ENCODE data around the gene MPPE1. TPM values are rescaled to one million over a fixed set of nuclear protein-coding genes. Genes with fewer than 3 reads are reported as not detected.

Gene MPPE1
- total and polyA plus RNA-seq, 9 of the 15 experiments (the other 6 are each of a cell fraction or from before 2014, with no cell fraction given): 10.7 to 19.5 (median 13.3) TPM

DNA sequence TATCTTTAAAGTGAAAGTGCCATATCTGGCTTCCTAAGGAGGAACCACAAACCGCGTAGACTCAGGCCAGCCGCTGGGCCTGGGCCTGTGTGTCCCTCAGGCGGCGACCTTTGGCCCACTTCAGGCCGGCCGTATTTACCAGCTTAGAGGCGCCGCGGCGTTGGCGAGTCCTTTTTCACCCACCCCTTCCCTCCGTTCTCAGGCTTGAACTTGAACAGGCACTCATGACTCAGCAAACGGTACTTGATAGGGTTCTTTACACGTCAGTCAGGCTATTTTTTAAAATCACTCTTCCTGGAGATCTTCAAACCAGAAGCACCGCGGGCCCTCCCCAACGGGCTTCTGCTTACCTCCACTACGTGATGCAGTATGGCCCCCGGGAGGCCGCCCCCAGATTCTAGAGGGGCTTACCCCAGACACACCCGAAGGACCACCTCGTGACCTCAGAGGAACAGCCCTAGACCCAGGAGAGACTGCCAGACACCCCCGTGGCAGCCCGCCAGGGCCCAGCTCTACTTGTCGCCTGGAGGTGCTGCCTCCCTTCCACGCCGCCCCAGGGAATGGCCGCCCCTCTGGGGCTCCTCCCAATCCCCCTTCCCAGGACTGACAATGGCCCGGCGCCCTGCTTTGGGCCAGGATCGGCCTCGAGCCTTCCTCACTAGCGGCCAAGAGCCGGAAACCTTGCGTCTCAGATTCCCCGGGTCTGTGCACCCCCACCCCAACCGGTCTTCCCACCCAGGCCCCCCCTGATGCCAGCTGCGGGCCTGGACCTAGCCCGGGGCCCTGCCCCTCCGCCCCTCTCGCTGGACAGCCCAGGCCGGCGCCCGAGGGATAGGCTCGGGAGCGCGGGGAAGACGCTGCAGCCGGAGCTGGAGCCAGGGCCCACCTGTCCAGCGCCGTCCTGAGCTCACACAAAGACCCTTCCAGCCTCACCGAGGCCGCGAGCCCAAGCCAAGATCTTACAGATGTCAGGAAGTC is 39.4 kb upstream of the MPPE1 start (continued):
- TF ChIP-seq COPS2 (conservative IDR thresholded peaks at IDR 0.05): no peak
- TF ChIP-seq TCF3 (CRISPR knock-in tag; IDR thresholded peaks at IDR 0.05): peak; percentile 74
- no peak for TF ChIP-seq BCL6 (CRISPR knock-in tag; IDR thresholded peaks at IDR 0.05)
- peak; percentile 84 for TF ChIP-seq FOXM1 (IDR thresholded peaks at IDR 0.05; ENCODE audit: low read depth)
- TF ChIP-seq FOXM1 (CRISPR knock-in tag; IDR thresholded peaks at IDR 0.05; ENCODE audit: low read depth): no peak
- TF ChIP-seq, protein P1, sequence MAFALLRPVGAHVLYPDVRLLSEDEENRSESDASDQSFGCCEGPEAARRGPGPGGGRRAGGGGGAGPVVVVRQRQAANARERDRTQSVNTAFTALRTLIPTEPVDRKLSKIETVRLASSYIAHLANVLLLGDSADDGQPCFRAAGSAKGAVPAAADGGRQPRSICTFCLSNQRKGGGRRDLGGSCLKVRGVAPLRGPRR (CRISPR knock-in tag; IDR thresholded peaks at IDR 0.05): no peak
- no peak for TF ChIP-seq KHSRP (IDR thresholded peaks at IDR 0.05)
- peak; percentile 80 for TF ChIP-seq PHF21A (IDR thresholded peaks at IDR 0.05; ENCODE audit: borderline replicate concordance, low read depth)
- TF ChIP-seq RBFOX2 (IDR thresholded peaks at IDR 0.05; ENCODE audit: low read depth, low read length): peak; percentile 86
- no peak for TF ChIP-seq SNRNP70 (optimal IDR thresholded peaks at IDR 0.05; ENCODE audit: low read depth, low read length)
- TF ChIP-seq SMAD2 (IDR thresholded peaks at IDR 0.05; ENCODE audit: low read depth, low read length): no peak
- peak in 1 of 2 experiments; percentile 36; a peak in 1 of 4 replicates for TF ChIP-seq RAD21 (CRISPR knock-in tag; conservative IDR thresholded peaks at IDR 0.05 in 1 of 2, IDR thresholded peaks at IDR 0.05 in 1 of 2)
- peak; percentile 81; the same call in 1 of the 2 replicates for TF ChIP-seq DPF2 (IDR thresholded peaks at IDR 0.05)
- no peak for TF ChIP-seq RBM34 (IDR thresholded peaks at IDR 0.05; ENCODE audit: borderline replicate concordance, insufficient read depth, low read length)
- peak in 1 of 2 experiments; percentile 87; a peak in 1 of 3 replicates for TF ChIP-seq CBX3 (IDR thresholded peaks at IDR 0.05; ENCODE audit: borderline replicate concordance in 1 of 2, low read length in 2 of 2)
- TF ChIP-seq SP1 (CRISPR knock-in tag; IDR thresholded peaks at IDR 0.05): peak; percentile 70
- peak; percentile 73 for TF ChIP-seq ZFX (CRISPR knock-in tag; IDR thresholded peaks at IDR 0.05)
- TF ChIP-seq CXXC5 (CRISPR knock-in tag; IDR thresholded peaks at IDR 0.05): peak; percentile 86
- peak; percentile 66; the same call in 1 of the 2 replicates for TF ChIP-seq SMARCA4 (IDR thresholded peaks at IDR 0.05)
- peak; percentile 91 for TF ChIP-seq LEF1 (IDR thresholded peaks at IDR 0.05)
- peak; percentile 61; the same call in 1 of the 2 replicates for TF ChIP-seq ZBTB7A (IDR thresholded peaks at IDR 0.05; ENCODE audit: borderline replicate concordance, control insufficient read depth, low read depth, low read length)
- no peak for TF ChIP-seq ZNF274 (IDR thresholded peaks at IDR 0.05; ENCODE audit: borderline replicate concordance, low read depth, low read length)
- no peak for TF ChIP-seq POU5F1 (IDR thresholded peaks at IDR 0.05; ENCODE audit: borderline replicate concordance, low read depth, low read length, partially characterized antibody)
- peak in 1 of 2 experiments; percentile 21; a peak in 1 of 4 replicates for TF ChIP-seq SRF (CRISPR knock-in tag; IDR thresholded peaks at IDR 0.05)
- peak; percentile 93 for TF ChIP-seq XRCC5 (IDR thresholded peaks at IDR 0.05; ENCODE audit: low read depth, low read length)
- no peak for TF ChIP-seq SIX5 (IDR thresholded peaks at IDR 0.05; ENCODE audit: borderline replicate concordance in 1 of 2, insufficient read depth in 1 of 2, low read depth in 1 of 2, low read length in 2 of 2)
- no peak for TF ChIP-seq TCFL5 (CRISPR knock-in tag; conservative IDR thresholded peaks at IDR 0.05)
